DOHH2 (cell line): Measurements from ENCODE around the gene OTULINL.

Source experiments
- CTCF ChIP-seq: fragments of 200-600 bp; sonication (generic); IDR thresholded peaks from one replicate; pipeline ENCODE4 v1.5.1; 2014; ENCODE audit warnings: antibody characterized with exemption, mild to moderate bottlenecking, low read depth, low read length; ENCODE audit not compliant: poor library complexity, severe bottlenecking
- EZH2phosphoT487 ChIP-seq: fragments of 200-600 bp; sonication (generic); IDR thresholded peaks from 2 replicates; pipeline ENCODE4 v1.6.1; 2017; ENCODE audit warnings: borderline replicate concordance, mild to moderate bottlenecking, antibody characterized with exemption, low read length, moderate library complexity, mixed read lengths

GRCh38 chr5:14574096-14574495 is 7.5 kb upstream of the OTULINL start:
- TF ChIP-seq CTCF (no peak), EZH2phosphoT487 (no peak)
